ENCODE results near the gene ADISSP. TPM values are rescaled to one million over a fixed set of nuclear protein-coding genes. Genes with fewer than 3 reads are reported as not detected.

Gene ADISSP
- total and polyA plus RNA-seq, 2 of the 8 experiments (the other 6 are each of a cell fraction or from before 2014, with no cell fraction given): 111 to 141 TPM

GRCh38 chr20:3813848-3814581 lies 46.5 kb upstream of the ADISSP start:
- POLR2A ChIA-PET (ENCODE audit: partially characterized antibody): interaction anchor here (0.6 to 1.3 kb wide), 3 partner anchors 13 to 633 kb away, joined by 3 read pairs; no protein-coding TSS in a partner anchor
- no peak overlapping the region for H3K9ac ChIP-seq (replicated peaks in 1 of 4; ENCODE audit: extremely low read depth in 1 of 4, low read depth in 3 of 4, low read length in 3 of 4)
- H2BK120ac ChIP-seq (replicated peaks; ENCODE audit: low read depth, low read length): no peak overlapping the region
- H3K56ac ChIP-seq (replicated peaks; ENCODE audit: insufficient read length, low read depth, low read length): no peak overlapping the region
- no peak overlapping the region for H4K5ac ChIP-seq (ENCODE audit: insufficient read length, low read depth, low read length)
- DNase-seq (ENCODE audit: low read depth in 1 of 2, low spot score in 2 of 2): no peak
- no peaks in the 10 kb centered on the region for H3K9me3 ChIP-seq (ENCODE audit: insufficient read depth in 2 of 2, low read depth in 1 of 2, low read length in 1 of 2)
- no peaks in the 10 kb centered on the region for H3K27me3 ChIP-seq (replicated peaks in 1 of 4; ENCODE audit: control insufficient read depth in 3 of 4, extremely low read depth in 1 of 4, insufficient read depth in 3 of 4, low read length in 3 of 4)
- H3K4ac ChIP-seq (replicated peaks; ENCODE audit: insufficient read length, low read depth, low read length): no peak overlapping the region
- no peak overlapping the region for H3K14ac ChIP-seq (ENCODE audit: insufficient read length)
- no peak overlapping the region for H3K27ac ChIP-seq (ENCODE audit: low read depth, low read length)
- no peaks in the 10 kb centered on the region for H3K23me2 ChIP-seq (ENCODE audit: low read depth, low read length)
- no peak overlapping the region for H3K4me3 ChIP-seq (ENCODE audit: extremely low read depth in 1 of 4, insufficient read depth in 2 of 4, low read depth in 3 of 4, low read length in 4 of 4)
- no peaks in the 10 kb centered on the region for H3K36me3 ChIP-seq (ENCODE audit: control insufficient read depth in 2 of 4, insufficient read depth in 4 of 4, low read length in 3 of 4)
- no peak for FAIRE-seq
- H4K8ac ChIP-seq (ENCODE audit: extremely low read depth, insufficient read depth, low read length): no peak overlapping the region
- H3K18ac ChIP-seq (ENCODE audit: extremely low read depth, low read length): no peak overlapping the region
- H2BK20ac ChIP-seq (ENCODE audit: low read length): no peak overlapping the region
- H2AFZ ChIP-seq (ENCODE audit: low read length): no peak overlapping the region
- no peak overlapping the region for H3K4me2 ChIP-seq (ENCODE audit: insufficient read depth in 1 of 2, low read depth in 2 of 2, low read length in 2 of 2)
- CTCF ChIA-PET (ENCODE audit: partially characterized antibody): interaction anchor here (0.6 to 10.6 kb wide), 9 partner anchors 9 to 1585 kb away, joined by 3 to 128 read pairs (median 4); partner anchors contain the start of genes ADISSP, CENPB and SPEF1
- no peak overlapping the region for H2BK5ac ChIP-seq (ENCODE audit: low read depth, low read length)
- H2BK15ac ChIP-seq (ENCODE audit: low read length): no peak overlapping the region
- no peaks in the 10 kb centered on the region for H3K79me2 ChIP-seq (ENCODE audit: control insufficient read depth in 1 of 2, insufficient read depth in 2 of 2, low read length in 2 of 2)
- peaks cover 0 to 10% (median 2%) of the 10 kb centered on the region in 4 experiments; a peak in 4 of 7 replicates for H3K4me1 ChIP-seq (replicated peaks in 1 of 4; ENCODE audit: control insufficient read depth in 3 of 4, insufficient read depth in 4 of 4, low read length in 3 of 4)
- no peak overlapping the region for H2BK12ac ChIP-seq (ENCODE audit: low read depth, low read length)
- no peak overlapping the region for H4K91ac ChIP-seq (replicated peaks; ENCODE audit: insufficient read length, low read length)
- no peaks in the 10 kb centered on the region for H3K79me1 ChIP-seq (ENCODE audit: low read depth, low read length)
- H4K20me1 ChIP-seq (replicated peaks in 1 of 2; ENCODE audit: control insufficient read depth in 1 of 2, insufficient read depth in 2 of 2, low read length in 2 of 2): no peaks in the 10 kb centered on the region
- no peak overlapping the region for H3K23ac ChIP-seq (ENCODE audit: insufficient read length)
- WGBS, 2 experiments (ENCODE audit: extremely low coverage in 1 of 2, insufficient coverage in 1 of 2, insufficient read length in 1 of 2, insufficient replicate concordance in 2 of 2, low coverage in 1 of 2, low lambda C conversion rate in 2 of 2, missing lambda C conversion rate in 1 of 2): 91% methylated on average over 10 of the region's 12 CpGs; no CpG with 5 or more reads in 1 of the 2 experiments
- no peak overlapping the region for H2AK5ac ChIP-seq (ENCODE audit: low read depth, low read length)
- no peak for TF ChIP-seq KDM4A (IDR thresholded peaks at IDR 0.05; ENCODE audit: low read depth, low read length, severe bottlenecking)
- TF ChIP-seq SP2 (IDR thresholded peaks at IDR 0.05; ENCODE audit: low read length): no peak
- no peak for TF ChIP-seq YY1 (IDR thresholded peaks at IDR 0.05; ENCODE audit: low read depth, low read length)
- no peak for TF ChIP-seq CEBPB (IDR thresholded peaks at IDR 0.05; ENCODE audit: low read depth, low read length)
- no peak for TF ChIP-seq SAP30 (IDR thresholded peaks at IDR 0.05; ENCODE audit: insufficient read depth, insufficient replicate concordance, low read length)
- no peak for TF ChIP-seq SP1 (IDR thresholded peaks at IDR 0.05; ENCODE audit: low read depth, low read length)
- no peak for TF ChIP-seq TCF12 (IDR thresholded peaks at IDR 0.05; ENCODE audit: low read depth, low read length)
- no peak for TF ChIP-seq JUND (IDR thresholded peaks at IDR 0.05; ENCODE audit: low read length)
- no peak for TF ChIP-seq CTBP2 (IDR thresholded peaks at IDR 0.05; ENCODE audit: borderline replicate concordance, insufficient read depth, insufficient read length, low read length)
- no peak for TF ChIP-seq CHD1 (IDR thresholded peaks at IDR 0.05; ENCODE audit: low read depth, low read length)
- no peak for TF ChIP-seq RXRA (IDR thresholded peaks at IDR 0.05; ENCODE audit: insufficient read depth, low read depth, low read length)
- no peak for TF ChIP-seq HDAC6 (IDR thresholded peaks at IDR 0.05; ENCODE audit: low read depth, low read length)
- TF ChIP-seq TAF7 (optimal IDR thresholded peaks at IDR 0.05; ENCODE audit: borderline replicate concordance, low read depth, low read length): no peak
- TF ChIP-seq EGR1 (IDR thresholded peaks at IDR 0.05; ENCODE audit: borderline replicate concordance, low read depth, low read length): no peak
